Measurements from ENCODE around the gene TIMM10. TPM values are rescaled to one million over a fixed set of nuclear protein-coding genes. Genes with fewer than 3 reads are reported as not detected.

TIMM10 gene
- total RNA-seq, 4 donors from 2014 or later, result 23.5 to 29.0 (median 27.9) TPM

- H3K27ac ChIP-seq, result no peak overlapping the region
- WGBS, 2 donors (ENCODE audit: low coverage in 1 of 2), result 25% methylated on average over 2 of the region's 11 CpGs
- H3K4me1 ChIP-seq, result peaks cover 0 to 36% (median 20%) of the 10 kb centered on the region in 3 donors
- no peaks in the 10 kb centered on the region for H3K9me3 ChIP-seq
- H3K4me3 ChIP-seq, result no peak overlapping the region
- TF ChIP-seq CTCF (IDR thresholded peaks at IDR 0.05) (no peak), EP300 (IDR thresholded peaks at IDR 0.05) (no peak), POLR2AphosphoS5 (IDR thresholded peaks at IDR 0.05) (no peak), POLR2A (IDR thresholded peaks at IDR 0.05) (no peak)
- peaks cover 0 to 11% of the 10 kb centered on the region in 2 donors for H3K36me3 ChIP-seq
- peaks cover 76% of the 10 kb centered on the region for H3K27me3 ChIP-seq
- ATAC-seq, result no peak
Observed at GRCh38 chr11:57479021-57479663, 51.4 kb downstream of the TIMM10 start.

Small RNA genes within 50 kb of the gene (small RNA-seq; reads per million reads assigned to genes)
- gene RN7SL605P, result 0 reads per million in 4 donors

Other genes with a start within 250 kb of the TIMM10 start
- gene TNKS1BP1, start 205.8 kb downstream of the TIMM10 start, total RNA-seq, result 100 to 1,000 TPM in 2 of 4 donors, 10 to 100 TPM in 2; 95.6 to 130 (median 108) TPM
- 100 to 1,000 TPM in 1 of 4 donors, 10 to 100 TPM in 3; 66.0 to 101 (median 79.8) TPM for gene SSRP1, start 194.9 kb downstream of the TIMM10 start, total RNA-seq
- gene P2RX3, start 192.4 kb downstream of the TIMM10 start, total RNA-seq, result under 1 TPM in 1 of 4 donors, not detected in 3; 0.69 TPM
- gene PRG3, start 149.6 kb downstream of the TIMM10 start, total RNA-seq, result not detected
- not detected for gene PRG2, start 140.1 kb downstream of the TIMM10 start, total RNA-seq
- gene SLC43A3, start 103.6 kb downstream of the TIMM10 start, total RNA-seq, result 10 to 100 TPM; 40.9 to 75.9 (median 60.0) TPM
- gene RTN4RL2, start 70.2 kb downstream of the TIMM10 start, total RNA-seq, result 1 to 10 TPM in 1 of 4 donors, under 1 TPM in 2, not detected in 1; 0.12 to 2.3 (median 0.27) TPM
- 10 to 100 TPM; 14.8 to 36.6 (median 19.7) TPM for gene SLC43A1, start 15.1 kb downstream of the TIMM10 start, total RNA-seq
- gene SMTNL1, start 6.8 kb upstream of the TIMM10 start, total RNA-seq, result not detected
- gene UBE2L6, start 36.9 kb upstream of the TIMM10 start, total RNA-seq, result 10 to 100 TPM; 15.3 to 34.6 (median 28.3) TPM
- gene SERPING1, start 66.9 kb upstream of the TIMM10 start, total RNA-seq, result 100 to 1,000 TPM; 237 to 689 (median 443) TPM
- 1 to 10 TPM; 1.2 to 3.3 (median 1.5) TPM for gene YPEL4, start 119.2 kb upstream of the TIMM10 start, total RNA-seq
- 10 to 100 TPM; 11.4 to 21.7 (median 16.6) TPM for gene CLP1, start 127.0 kb upstream of the TIMM10 start, total RNA-seq
- gene ZDHHC5, start 137.4 kb upstream of the TIMM10 start, total RNA-seq, result 10 to 100 TPM; 34.3 to 52.1 (median 45.8) TPM
- 10 to 100 TPM; 10.4 to 15.5 (median 12.5) TPM for gene MED19, start 181.5 kb upstream of the TIMM10 start, total RNA-seq
- gene TMX2, start 181.8 kb upstream of the TIMM10 start, total RNA-seq, result 10 to 100 TPM; 44.0 to 52.1 (median 50.0) TPM
- 100 to 1,000 TPM in 2 of 4 donors, 10 to 100 TPM in 2; 81.2 to 143 (median 97.0) TPM for gene SELENOH, start 210.7 kb upstream of the TIMM10 start, total RNA-seq
- gene BTBD18, start 221.1 kb upstream of the TIMM10 start, total RNA-seq, result not detected
- gene CTNND1, start 231.0 kb upstream of the TIMM10 start, total RNA-seq, result 100 to 1,000 TPM in 1 of 4 donors, 10 to 100 TPM in 3; 87.6 to 123 (median 93.8) TPM